HL-60 (cell line): ENCODE data around the gene EFCC1.

ENCODE experiments used
- CTCF ChIP-seq: IDR thresholded peaks from one replicate; pipeline ENCODE4 v1.5.1; 2011; ENCODE audit warnings: low read length, control low read depth, inconsistent platforms; ENCODE audit not compliant: insufficient read depth
- GABPA ChIP-seq: IDR thresholded peaks from 2 replicates; pipeline ENCODE4 v1.6.1; 2012; ENCODE audit warnings: low read depth
- POLR2AphosphoS5 ChIP-seq: IDR thresholded peaks from 2 replicates; pipeline ENCODE4 v1.6.1; 2012; ENCODE audit warnings: low read depth

GRCh38 chr3:129018271-129018670 lies 17.2 kb downstream of the EFCC1 start:
- TF ChIP-seq CTCF: no peak
- TF ChIP-seq POLR2AphosphoS5: no peak
- TF ChIP-seq GABPA: no peak
